ENCODE data around the gene PNPLA6. TPM values are rescaled to one million over a fixed set of nuclear protein-coding genes. Genes with fewer than 3 reads are reported as not detected.

Gene PNPLA6
- total and polyA plus RNA-seq, 2 of the 4 experiments (the other 2 are of a cell fraction), result 17.9 to 52.7 TPM

- 92% methylated on average over 4 of the region's 11 CpGs; no CpG with 5 or more reads in 1 of the 2 experiments for WGBS, 2 experiments (ENCODE audit: extremely low coverage in 2 of 2, insufficient read length in 1 of 2)
- Histone ChIP-seq H3K4me1 (ENCODE audit: control insufficient read depth, insufficient read depth, low read length) (peaks cover 4% of the 10 kb centered on the region; the same call in 1 of the 2 replicates), H3K9me3 (ENCODE audit: control insufficient read depth, insufficient read depth, low read length) (no peaks in the 10 kb centered on the region), H2BK15ac (ENCODE audit: low read depth, low read length) (no peak overlapping the region), H3K56ac (ENCODE audit: extremely low read depth, insufficient read depth, low read length) (no peak overlapping the region), H4K5ac (ENCODE audit: low read depth, low read length) (no peak overlapping the region), H3K18ac (ENCODE audit: low read depth, low read length) (no peak overlapping the region), H3K9me1 (ENCODE audit: insufficient read depth, low read length) (peaks cover 4% of the 10 kb centered on the region; the same call in 1 of the 2 replicates), H3K4me3 (ENCODE audit: insufficient read depth, low read depth, low read length) (no peak overlapping the region), H2BK5ac (ENCODE audit: low read depth, low read length, poor library complexity, severe bottlenecking) (no peak overlapping the region), H4K8ac (ENCODE audit: low read depth in 2 of 2, low read length in 2 of 2) (no peak overlapping the region), H3K79me1 (ENCODE audit: low read depth in 1 of 2, low read length in 2 of 2) (no peaks in the 10 kb centered on the region), H3K27me3 (ENCODE audit: control insufficient read depth, insufficient read depth, low read length) (no peaks in the 10 kb centered on the region; the same call in 1 of the 2 replicates), H3K4me2 (ENCODE audit: low read depth, low read length) (no peak overlapping the region), H2BK120ac (ENCODE audit: low read depth, low read length) (no peak overlapping the region), H3K36me3 (ENCODE audit: control insufficient read depth, insufficient read depth, low read length) (no peaks in the 10 kb centered on the region), H2AK9ac (replicated peaks; ENCODE audit: low read depth, low read length, poor library complexity) (no peak overlapping the region), H3K4ac (ENCODE audit: low read depth, low read length) (no peak overlapping the region), H3K23ac (ENCODE audit: low read depth, low read length) (no peak overlapping the region), H4K91ac (ENCODE audit: insufficient read depth, low read depth, low read length) (no peak overlapping the region), H3K14ac (replicated peaks; ENCODE audit: low read depth, low read length) (no peak overlapping the region), H3K9ac (ENCODE audit: low read depth, low read length) (no peak overlapping the region), H2AK5ac (ENCODE audit: low read depth, low read length) (no peak overlapping the region), H4K20me1 (ENCODE audit: insufficient read depth, low read length) (no peaks in the 10 kb centered on the region), H2BK20ac (ENCODE audit: low read depth, low read length) (no peak overlapping the region), H2AFZ (replicated peaks; ENCODE audit: low read length, poor library complexity) (no peak overlapping the region), H3K27ac (ENCODE audit: insufficient read depth, low read length) (no peak overlapping the region)
- POLR2A ChIA-PET (ENCODE audit: unreplicated experiment), result no interaction called here
- in situ Hi-C loops (cut with MboI; ENCODE audit: low sequenced_read_pairs), result no loop called here
- BruUV-seq (replicated peaks), result no TSS peak
- ATAC-seq (ENCODE audit: low read depth), result no peak
- DNase-seq, result no peak
- dilution Hi-C loops (cut with HindIII; ENCODE audit: low sequenced_read_pairs, unreplicated experiment), result no loop called here
- TF ChIP-seq MAZ (IDR thresholded peaks at IDR 0.05; ENCODE audit: borderline replicate concordance, low read depth, low read length) (no peak), RAD21 (IDR thresholded peaks at IDR 0.05; ENCODE audit: low read length) (no peak), CEBPB (IDR thresholded peaks at IDR 0.05; ENCODE audit: low read depth, low read length) (no peak), BHLHE40 (IDR thresholded peaks at IDR 0.05; ENCODE audit: low read depth, low read length) (no peak), CHD1 (IDR thresholded peaks at IDR 0.05; ENCODE audit: low read depth, low read length) (no peak), NFE2L2 (IDR thresholded peaks at IDR 0.05; ENCODE audit: low read depth, low read length) (no peak), POLR2A (IDR thresholded peaks at IDR 0.05; ENCODE audit: low read depth, low read length) (no peak)
- CTCF ChIA-PET, result no interaction called here
- intact Hi-C loops (cut with micrococcal nuclease), result no loop called here
Observed at GRCh38 chr19:7492558-7492957, 43.0 kb upstream of the PNPLA6 start.
